ENCODE results near the gene SLC66A2.

The SLC66A2 gene

DNA sequence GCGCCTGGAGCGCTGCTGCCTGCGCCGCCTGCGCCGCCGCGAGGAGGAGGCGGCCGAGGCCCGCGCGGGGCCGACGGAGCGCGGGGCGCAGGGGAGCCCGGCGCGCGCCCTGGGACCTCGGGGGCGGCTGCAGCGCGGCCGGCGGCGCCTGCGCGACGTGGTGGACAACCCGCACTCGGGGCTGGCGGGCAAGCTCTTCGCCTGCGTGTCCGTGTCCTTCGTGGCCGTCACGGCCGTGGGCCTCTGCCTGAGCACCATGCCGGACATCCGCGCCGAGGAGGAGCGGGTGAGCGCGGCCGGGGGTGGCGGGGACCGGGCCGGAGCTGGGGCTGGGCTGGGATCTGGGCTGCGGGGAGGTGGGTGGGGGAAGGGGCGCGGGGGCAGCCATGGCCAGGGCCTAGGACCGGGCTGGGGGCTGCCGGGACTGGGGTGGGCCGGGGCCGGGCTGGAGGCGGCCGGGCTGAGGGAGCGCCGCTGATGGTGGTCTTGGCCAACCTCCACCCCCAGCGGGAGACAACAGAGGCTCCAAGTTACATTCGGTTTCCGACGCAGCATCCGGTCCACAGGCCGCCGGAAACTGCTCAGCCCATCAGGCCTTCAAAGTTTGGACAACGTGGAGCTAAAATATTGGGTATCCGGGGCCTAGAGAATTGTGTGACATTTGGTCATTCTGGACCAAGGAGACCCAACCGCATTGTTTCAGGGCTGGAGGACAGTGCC is 87.3 kb downstream of the SLC66A2 start:
- no peak for DNase-seq

DNA sequence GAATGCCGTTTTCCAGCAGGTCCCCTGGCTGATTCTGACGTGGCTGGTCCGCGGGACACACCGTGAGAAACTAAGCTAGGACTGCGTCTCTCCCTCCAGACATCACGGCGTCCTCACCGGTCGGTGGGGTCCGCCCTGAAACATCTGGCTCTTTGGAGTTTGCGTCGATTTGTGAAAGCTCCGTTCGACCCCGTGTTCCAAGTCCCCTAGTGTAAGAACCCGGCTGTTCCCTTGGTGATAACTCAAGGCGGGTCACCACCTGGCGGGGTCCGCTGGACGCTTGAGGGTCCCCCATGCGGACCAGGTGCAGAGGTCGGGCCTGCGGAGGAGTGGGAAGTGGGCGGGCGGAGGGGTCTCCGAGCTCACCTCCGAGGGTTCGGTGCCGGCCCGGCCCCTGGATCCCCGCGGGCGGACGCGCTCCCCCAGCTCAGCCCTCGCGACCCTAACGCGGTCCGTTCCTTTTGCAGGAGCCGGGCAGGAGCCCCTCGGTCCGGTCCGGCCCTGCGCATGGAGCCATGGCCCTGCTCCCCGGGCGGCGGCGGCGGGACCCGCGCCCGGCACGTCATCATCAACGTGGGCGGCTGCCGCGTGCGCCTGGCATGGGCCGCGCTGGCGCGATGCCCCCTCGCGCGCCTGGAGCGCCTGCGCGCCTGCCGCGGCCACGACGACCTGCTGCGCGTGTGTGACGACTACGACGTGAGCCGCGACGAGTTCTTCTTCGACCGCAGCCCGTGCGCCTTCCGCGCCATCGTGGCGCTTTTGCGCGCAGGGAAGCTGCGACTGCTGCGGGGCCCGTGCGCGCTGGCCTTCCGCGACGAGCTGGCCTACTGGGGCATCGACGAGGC is 88.1 kb downstream of the SLC66A2 start:
- DNase-seq, result no peak

DNA sequence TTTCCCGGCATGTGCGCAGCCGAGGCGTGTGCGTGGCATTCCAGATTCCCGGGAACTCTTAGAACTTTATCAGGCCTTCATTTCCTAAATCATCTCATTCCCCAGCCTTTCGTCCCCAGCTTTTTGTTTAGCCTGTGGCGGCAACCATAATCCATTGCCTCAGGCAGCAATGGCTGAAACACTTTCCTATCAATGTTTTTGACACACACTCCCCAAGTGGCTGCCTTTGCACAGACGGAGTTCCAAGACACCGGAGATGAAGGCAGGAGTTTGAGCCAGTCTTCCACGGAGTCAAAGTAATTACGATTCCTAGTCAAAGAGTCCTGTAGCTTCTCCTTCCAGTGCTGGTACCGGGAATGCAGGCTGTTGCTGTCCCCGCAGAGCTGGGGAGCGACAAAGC is 88.9 kb downstream of the SLC66A2 start:
- no peak for DNase-seq

DNA sequence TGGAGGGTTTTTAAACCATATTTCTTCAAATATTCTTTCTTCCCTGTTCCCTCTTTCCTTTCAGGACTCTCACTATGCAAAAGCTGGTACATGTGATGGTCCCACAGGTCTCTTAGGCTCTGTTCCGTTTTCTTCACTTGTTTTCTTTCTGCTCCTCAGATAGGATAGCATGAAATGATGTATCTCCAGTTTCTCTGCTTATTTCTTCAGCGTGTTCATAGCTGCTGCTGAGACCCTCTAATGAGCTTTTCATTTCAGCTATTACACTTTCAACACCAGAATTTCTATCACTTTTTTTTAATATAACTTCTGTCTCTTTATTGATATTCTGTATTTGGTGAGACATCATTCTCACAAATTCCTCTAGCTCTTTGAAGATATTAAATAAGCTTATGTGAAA is 89.8 kb downstream of the SLC66A2 start:
- DNase-seq, result no peak

DNA sequence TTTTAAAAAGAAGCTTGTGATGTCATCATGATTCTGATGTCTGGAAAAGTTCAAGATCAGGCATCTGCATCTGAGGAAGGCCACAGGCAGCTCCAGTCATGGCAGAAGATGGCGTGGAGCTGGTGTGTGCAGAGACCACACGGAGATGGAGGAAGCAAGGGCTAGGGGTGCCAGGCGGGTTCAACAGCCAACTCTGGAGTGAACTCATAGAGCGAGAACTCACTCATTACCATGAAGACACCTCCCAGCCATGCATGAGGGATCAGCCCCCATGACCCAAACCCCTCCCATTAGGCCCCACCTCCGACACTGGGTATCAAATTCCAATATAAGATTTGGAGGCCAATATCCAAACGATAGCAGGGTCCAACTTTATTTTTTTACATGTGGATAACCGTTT is 92.1 kb downstream of the SLC66A2 start:
- no peak for DNase-seq

DNA sequence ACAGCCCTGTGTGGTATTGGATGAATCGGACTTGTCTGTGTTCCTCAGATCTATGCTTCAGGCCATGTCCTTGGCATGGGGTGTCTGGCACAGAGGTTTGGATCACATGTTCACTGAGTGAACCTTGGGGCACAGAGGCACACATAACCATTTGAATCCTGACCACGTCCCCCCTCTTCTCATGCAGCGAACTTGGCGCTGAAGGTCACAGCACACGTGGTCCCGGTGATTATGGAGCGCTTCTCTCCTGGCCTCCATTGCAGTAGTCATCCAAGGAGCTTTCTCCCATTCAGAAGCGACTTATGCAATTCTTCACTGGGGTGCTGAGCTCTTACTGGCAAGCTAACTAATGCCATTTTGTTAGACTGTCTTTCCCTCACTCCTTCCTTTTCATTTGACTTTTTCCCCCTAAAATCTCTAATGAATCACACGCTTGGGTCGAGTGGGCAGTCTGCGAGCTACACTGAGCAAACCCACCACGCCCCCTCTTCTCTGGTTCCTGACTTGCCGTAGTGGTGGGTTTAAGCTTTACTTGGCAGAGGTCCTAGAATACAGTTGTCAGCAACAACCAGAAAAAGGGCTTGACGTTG is 94.3 kb downstream of the SLC66A2 start:
- DNase-seq, result peak; percentile 37

DNA sequence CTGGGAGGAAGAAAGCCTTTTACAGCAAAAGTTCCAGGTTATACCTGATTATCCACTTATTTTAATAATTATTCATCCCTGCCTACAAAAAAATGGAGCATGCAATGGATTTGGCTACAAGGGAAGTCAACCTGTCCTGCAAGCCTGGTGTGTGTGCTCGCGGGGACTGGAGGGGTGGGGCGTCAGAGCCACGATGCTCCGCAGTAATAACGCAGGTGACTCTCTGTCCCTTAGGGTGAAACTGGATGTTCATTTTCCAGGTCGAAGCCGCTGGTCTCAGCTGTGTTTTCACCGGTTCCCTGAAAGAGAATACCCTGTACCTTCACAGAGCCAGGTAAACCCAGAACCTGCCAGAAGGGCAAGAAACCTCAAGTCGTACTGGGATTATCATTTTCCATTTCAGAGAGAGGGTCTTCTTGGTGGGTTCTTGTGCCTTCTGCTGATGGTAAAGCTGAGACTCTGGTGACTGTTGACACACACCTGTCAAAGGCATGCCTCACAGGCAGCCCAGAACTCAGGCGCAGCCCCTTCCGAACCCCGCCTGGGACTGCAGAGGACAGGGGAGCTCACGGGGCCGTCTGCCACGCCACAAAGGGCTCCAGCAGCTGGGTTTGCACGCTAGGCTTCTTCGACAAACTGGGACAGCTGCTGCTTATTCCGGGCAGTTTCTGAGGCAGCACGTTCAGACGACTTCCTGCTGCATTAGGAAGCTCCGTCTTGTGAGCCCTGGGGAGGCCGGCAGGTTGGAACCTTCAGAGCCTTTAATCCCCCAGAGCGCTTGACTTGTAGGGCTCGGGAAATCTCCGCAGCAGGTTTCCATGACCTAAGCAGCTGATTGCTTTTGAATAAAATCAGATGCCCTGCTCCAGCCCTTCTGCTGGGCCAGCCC is 95.1 kb downstream of the SLC66A2 start:
- peak; percentile 10 for DNase-seq

DNA sequence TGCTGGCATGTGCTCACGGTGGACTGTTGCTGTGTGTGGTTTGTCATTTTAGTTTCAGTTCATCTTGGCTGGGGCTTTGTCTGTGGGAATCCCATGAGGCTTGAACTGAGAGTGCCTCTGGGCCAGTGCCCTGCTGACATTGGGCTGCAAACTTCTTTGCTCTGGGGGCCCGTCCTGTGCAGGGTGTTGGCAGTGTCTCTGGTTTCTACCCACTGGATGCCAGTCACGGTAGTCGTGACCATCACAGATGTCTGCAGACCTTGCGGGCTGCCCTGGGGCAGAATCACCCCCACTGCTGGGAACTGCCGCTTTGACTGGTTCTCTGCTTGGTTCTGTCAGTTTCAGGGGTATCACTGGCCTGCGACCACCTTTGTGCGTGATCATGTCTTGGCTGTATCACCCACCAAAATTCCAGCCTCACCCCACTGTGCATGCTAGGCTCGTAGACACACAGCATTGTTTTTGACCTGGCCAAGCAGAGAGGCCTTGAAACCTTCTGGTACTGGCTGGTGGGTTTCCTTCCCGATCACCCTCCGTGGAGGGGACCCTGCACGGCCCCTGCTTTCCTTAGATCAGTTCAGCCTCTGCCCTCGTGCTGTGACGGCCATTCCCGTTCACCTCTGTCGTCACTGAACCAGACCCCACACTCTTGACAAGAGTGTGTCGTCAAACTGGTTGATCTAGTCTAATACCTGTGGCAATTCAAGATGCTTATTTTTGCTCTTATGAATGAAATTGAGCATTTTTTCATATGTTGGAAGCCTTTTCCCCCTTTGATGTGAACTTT is 96.1 kb downstream of the SLC66A2 start:
- no peak for DNase-seq

DNA sequence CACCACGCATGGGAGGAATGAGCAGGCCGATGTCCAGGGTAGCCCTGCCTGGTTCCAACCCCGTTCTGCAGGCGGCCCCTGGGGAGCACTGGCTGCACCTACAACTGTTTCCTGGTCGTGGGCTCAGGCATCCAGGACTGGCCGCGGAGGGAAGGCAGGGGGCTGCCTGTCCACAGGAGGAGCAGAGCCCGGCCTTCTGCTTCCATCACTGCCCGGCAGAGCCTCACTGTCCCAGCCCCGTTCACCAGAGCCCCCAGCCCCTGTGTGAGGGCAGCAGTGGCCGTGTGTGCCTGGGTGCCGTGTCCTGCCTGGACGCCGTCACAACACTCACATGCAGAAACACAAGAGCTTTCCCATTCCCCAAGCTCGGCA is 97.5 kb downstream of the SLC66A2 start:
- DNase-seq, result no peak

DNA sequence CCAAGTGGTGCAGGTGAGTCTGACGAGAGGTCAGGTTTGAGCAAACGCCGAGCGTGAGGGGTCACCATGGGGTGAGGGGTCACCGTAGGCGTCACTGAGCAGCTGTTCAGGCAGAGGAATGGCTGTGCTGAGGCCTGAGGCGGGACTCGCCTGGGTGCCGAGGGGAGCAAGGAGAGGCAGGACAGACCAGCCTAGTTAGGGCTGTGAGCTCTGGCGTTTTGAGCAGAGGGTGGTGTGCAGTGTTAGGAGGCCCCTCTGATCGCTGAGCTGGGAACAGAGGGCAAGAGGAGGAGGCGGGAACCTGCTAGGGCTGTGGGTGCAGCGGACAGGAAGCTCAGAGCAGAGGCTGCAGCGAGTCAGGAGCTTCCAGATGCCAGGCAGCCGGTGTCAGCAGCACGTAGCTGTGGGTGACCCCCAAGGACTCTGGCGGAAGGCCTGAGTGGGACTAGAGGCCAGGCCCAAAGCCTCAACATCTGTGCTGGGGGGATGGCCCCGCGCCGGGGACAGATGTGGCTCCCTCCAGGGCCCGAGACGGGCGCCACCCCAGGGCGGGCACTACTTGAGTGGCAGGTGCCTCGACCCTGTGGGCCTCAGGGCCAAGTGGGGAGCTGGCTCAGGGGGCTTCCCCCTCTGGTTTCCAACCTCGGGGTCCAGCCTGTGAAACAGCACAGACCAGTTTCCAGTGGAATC is 98.0 kb downstream of the SLC66A2 start:
- DNase-seq, result no peak

DNA sequence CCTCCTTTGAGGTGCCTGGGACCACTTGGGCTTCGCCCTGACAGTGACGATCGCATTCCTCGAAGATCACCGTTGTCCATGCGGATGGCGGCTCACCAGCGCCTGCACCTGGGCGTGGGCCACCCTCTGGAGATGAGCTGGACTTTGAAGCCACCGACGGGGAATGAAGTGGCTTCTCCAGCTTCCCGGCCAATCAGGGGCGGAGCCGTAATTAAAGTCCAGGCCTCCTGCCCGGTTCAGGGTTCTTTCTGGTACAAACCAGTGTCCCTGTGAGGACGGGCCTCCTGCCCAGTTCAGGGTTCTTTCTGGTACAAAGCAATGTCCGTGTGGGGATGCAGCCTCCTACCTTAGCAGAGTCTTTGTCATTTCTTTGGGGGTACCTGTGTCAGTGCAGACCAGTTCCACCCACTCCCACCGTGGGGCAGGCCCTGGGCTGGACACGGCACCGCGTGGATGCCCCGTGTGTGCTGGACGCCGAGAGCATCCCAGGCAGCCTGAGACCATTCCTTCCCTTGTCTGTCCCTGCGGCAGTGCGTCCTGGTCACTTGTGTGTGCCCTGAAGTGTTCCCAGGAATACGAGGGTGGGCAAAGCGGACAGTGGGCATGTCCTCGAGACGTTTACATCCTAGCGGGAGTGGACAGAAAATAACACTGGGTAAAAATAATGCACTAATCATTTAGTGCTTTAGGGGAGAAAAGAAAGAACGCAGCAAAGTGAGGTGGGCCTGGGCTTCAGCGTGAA is 98.7 kb downstream of the SLC66A2 start:
- no peak for DNase-seq
